HG02943 (cell line): Measurements from ENCODE around the gene GTF2A1.
"Not testable (repeated sequence)": the region's sequence is repeated elsewhere in the genome, so short reads cannot be mapped to it uniquely, and the experiment has no call there.

Experiments
- ATAC-seq: cut with Tn5 transposase; IDR thresholded peaks from one replicate; pipeline ENCODE4 v1.9.1; 2021; ENCODE audit warnings: mild to moderate bottlenecking, low read depth, moderate library complexity; ENCODE audit not compliant: unreplicated experiment

The GTF2A1 gene

GRCh38 chr14:81220830-81221578 is at the start of gene GTF2A1:
Gene GTF2A1 (minus strand): TSS chr14:81220959. CDS start chr14:81220518, 441 bp downstream.
- ATAC-seq: peak; percentile 71

DNA sequence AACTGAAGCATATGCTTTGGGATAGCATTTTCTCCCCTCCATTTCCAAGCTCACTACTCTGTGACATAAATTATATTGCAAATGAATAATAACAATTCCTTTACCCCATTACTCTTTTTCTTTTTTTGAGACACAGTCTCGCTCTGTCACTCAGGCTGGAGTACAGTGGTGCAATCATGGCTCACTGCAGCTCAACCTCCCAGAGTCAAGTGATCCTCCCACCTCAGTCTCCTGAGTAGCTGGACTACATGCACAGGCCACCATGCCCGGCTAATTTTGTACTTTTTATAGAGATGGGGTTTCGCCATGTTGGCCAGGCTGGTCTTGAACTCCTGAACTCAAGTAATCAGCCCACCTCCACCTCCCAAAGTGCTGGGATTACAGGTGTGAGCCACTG is 49.2 kb upstream of the GTF2A1 start:
- no peak for ATAC-seq

DNA sequence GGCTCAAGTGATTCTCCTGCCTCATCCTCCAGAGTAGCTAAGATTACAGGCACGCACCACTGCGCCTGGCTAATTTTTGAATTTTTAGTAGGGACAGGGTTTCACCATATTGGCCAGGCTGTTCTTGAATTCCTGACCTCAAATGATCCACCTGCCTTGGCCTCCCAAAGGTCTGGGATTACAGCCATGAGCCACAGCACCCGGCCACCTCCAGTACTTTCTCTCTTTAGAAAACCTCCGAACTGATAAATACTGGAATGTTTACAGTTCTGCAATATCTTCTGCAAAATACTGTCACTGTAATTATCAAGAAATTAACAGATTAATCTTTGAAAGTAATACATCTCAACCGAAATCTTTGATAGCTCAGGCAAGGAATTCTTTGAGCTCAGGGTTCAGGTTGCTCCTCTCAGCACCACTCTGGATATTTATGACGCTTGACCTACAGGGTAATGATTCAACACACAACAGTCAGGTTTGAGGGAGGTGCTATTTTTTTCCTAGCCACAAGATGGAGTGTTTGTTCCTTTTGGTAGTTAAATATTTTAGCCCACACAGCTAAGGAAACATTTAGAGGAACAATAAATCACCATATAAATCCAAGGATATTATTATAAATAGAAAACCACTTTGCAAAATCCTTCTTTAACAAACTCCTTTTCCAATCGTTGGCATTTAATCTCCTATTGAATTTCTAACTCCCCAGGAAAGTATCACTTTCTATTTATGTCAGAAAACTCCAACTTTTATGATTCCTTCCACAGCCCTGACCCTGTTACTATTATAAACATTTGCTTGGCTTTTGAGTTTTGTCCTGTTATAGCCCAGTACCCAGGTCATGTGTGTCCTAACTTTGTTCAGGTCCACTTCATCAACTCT is 48.6 kb upstream of the GTF2A1 start:
- peak; percentile 62 for ATAC-seq

- no peak for ATAC-seq
These were observed 47.3 kb upstream of the GTF2A1 start for GRCh38 chr14:81268016-81268416.

DNA sequence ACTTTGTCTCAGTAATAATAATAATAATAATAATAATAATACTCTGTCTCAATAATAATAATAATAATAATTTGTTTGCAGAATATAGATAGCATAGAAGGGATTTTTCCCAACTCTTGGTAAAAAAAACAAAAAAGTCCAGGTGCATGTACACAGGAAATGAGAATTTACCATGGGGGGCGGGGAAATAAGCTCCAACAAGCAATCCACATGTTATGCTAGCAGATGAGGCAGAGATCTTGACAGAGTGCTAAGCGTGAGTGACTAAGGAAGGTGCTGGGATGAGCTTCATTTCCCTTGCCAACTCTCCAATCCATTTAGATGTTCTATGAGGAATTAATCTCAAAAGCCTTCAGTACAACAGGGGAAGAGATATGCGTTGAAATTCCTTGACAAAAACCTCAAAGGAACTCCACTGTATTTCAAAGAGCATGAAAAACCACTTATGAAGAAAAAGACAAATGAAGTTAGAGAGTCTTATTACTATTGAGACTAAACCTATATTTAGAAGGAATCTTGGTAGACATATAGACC is 44.9 kb upstream of the GTF2A1 start:
- no peak for ATAC-seq

DNA sequence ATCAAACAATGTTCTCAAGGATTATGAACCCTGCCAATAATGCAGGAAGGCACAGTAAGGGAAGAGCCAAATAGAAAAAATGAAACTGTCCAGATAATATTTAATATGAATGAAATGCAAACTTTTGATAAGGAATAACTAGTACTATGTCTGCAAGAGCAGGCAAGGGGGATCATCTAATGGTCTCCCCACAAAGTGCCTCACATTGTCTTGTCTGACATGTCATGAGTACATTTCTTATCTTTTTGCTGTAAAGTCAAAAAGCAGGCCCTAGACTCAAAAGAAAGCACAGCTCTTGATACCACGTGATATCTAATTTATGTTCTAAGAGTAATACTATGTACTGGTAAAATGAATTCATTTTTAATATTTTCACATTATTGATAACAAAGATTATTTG is 43.9 kb upstream of the GTF2A1 start:
- ATAC-seq: no peak

GRCh38 chr14:81263777-81264410 is 43.1 kb upstream of the GTF2A1 start:
- ATAC-seq: no peak

GRCh38 chr14:81261176-81261575 is 40.4 kb upstream of the GTF2A1 start:
- ATAC-seq: no peak

DNA sequence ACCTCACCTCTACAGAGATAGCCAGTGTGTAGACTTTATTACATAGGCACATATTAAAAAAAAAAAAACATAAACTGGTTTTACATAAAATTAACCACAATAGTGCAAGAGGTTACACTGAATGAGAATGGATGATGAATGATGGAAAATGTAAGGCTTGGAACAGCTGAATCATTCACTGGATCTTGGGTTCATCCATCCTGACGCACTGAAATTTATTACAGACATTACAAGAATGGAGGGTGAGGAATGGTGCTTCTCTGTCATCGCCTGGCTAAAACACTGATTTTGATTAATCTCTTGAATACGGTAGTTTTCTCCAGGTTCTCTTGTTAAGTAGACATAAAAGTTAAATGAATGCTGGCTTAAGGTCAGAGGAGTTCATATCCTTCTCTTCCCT is 40.0 kb upstream of the GTF2A1 start:
- no peak for ATAC-seq

GRCh38 chr14:81256289-81256960 is 35.7 kb upstream of the GTF2A1 start:
- no peak for ATAC-seq

- no peak for ATAC-seq
These were observed 31.5 kb upstream of the GTF2A1 start for GRCh38 chr14:81252278-81252677.

GRCh38 chr14:81247271-81247766 is 26.6 kb upstream of the GTF2A1 start:
- ATAC-seq: no peak

- no peak for ATAC-seq
These were observed 25.9 kb upstream of the GTF2A1 start for GRCh38 chr14:81246461-81247270.

- no peak for ATAC-seq
These were observed 25.0 kb upstream of the GTF2A1 start for GRCh38 chr14:81245771-81246170.

GRCh38 chr14:81244431-81244830 is 23.7 kb upstream of the GTF2A1 start:
- ATAC-seq: not testable (repeated sequence)

- no peak for ATAC-seq
These were observed 22.7 kb upstream of the GTF2A1 start for GRCh38 chr14:81243499-81243898.

GRCh38 chr14:81236849-81237248 is 16.1 kb upstream of the GTF2A1 start:
- not testable (repeated sequence) for ATAC-seq

GRCh38 chr14:81236138-81236537 is 15.4 kb upstream of the GTF2A1 start:
- ATAC-seq: no peak

GRCh38 chr14:81235096-81235495 is 14.3 kb upstream of the GTF2A1 start:
- ATAC-seq: no peak
